K562 (cell line): ENCODE results near the gene TUBA4B. TPM values are rescaled to one million over a fixed set of nuclear protein-coding genes. Genes with fewer than 3 reads are reported as not detected.
A peak's percentile ranks its signal among the peaks of the same experiment; 100 is the strongest.

ENCODE experiments used
- ATAC-seq: fragments of 200-7000 bp; cut with Tn5 transposase; 3 replicates; pipeline ENCODE4 v1.9.1; 2020; ENCODE audit warnings: moderate library complexity
- BruUV-seq: library from RNA; stranded (reverse); fragments of 400-500 nt; replicated peaks from 2 replicates; lab custom pipeline; 2021; lab: Mats Ljungman, UMichigan
- CTCF ChIA-PET: fragments of 300-600 bp; formaldehyde crosslinking; extraction: SDS; loops from one replicate; lab custom pipeline; 2021; ENCODE audit warnings: low intra/inter-chr PET ratio; lab: Yijun Ruan, JAX
- POLR2A ChIA-PET: fragments of 300-600, 350-650 bp; sonication (Branson Sonifier 250); formaldehyde crosslinking; extraction: SDS; loops from one replicate; lab custom pipeline; 2021; ENCODE audit warnings: antibody characterized with exemption, inconsistent platforms; lab: Yijun Ruan, JAX
- DNase-seq, 4 experiments: peaks; one replicate each; pipeline versions ENCODE4 v3.0.0 to v3.0.0-alpha.2; 2011 to 2018; ENCODE audit warnings: low spot score in 3 of 4, mixed read lengths in 3 of 4; ENCODE audit errors: extremely low read depth in 1 of 4
- FAIRE-seq: peaks from 2 replicates; lab custom pipeline; 2011; peaks lifted over from hg19 to GRCh38; lab: Jason Lieb, UNC
- H2AFZ ChIP-seq: 2 replicates; pipeline ENCODE4 v1.6.0; 2011; ENCODE audit warnings: low read depth, low read length, control low read depth, inconsistent platforms
- H3K27ac ChIP-seq: fragments of 200-600 bp; 3 replicates; pipeline ENCODE4 v1.8.0; 2011; ENCODE audit warnings: low read depth, mild to moderate bottlenecking, control low read depth, inconsistent platforms, low read length, moderate library complexity, mixed read lengths; ENCODE audit errors: extremely low read depth
- H3K27me3 ChIP-seq, 2 experiments: fragments of 300-600 bp in 1 of 2; 2 replicates in 1 of 2; 3 replicates in 1 of 2; pipeline versions ENCODE4 v1.6.0 to v1.8.0; 2011; ENCODE audit warnings: inconsistent platforms in 2 of 2, low read length in 2 of 2, mild to moderate bottlenecking in 1 of 2, mixed read lengths in 1 of 2, moderate library complexity in 1 of 2; ENCODE audit not compliant: control insufficient read depth in 2 of 2, insufficient read depth in 2 of 2
- H3K36me3 ChIP-seq: fragments of 300-600 bp; 3 replicates; pipeline ENCODE4 v1.8.0; 2011; ENCODE audit warnings: mild to moderate bottlenecking, low read length, inconsistent platforms; ENCODE audit not compliant: control insufficient read depth, insufficient read depth
- H3K4me1 ChIP-seq, 2 experiments: fragments of 200-600 bp in 1 of 2; replicated peaks in 1 of 2; 2 replicates in 1 of 2; 3 replicates in 1 of 2; pipeline versions ENCODE4 v1.5.1 to v1.8.0; 2011; ENCODE audit warnings: inconsistent platforms in 2 of 2, low read length in 2 of 2, mild to moderate bottlenecking in 1 of 2, mixed read lengths in 1 of 2, moderate library complexity in 1 of 2; ENCODE audit not compliant: control insufficient read depth in 2 of 2, insufficient read depth in 2 of 2
- H3K4me2 ChIP-seq: 2 replicates; pipeline ENCODE4 v1.6.1; 2011; ENCODE audit warnings: low read length, control low read depth, inconsistent platforms, mixed read lengths; ENCODE audit not compliant: insufficient read depth
- H3K4me3 ChIP-seq: fragments of 200-600 bp; sonication (generic), shearing (Covaris generic); 2 replicates; pipeline ENCODE4 v1.5.1; 2016; ENCODE audit warnings: control low read depth, inconsistent platforms
- H3K79me2 ChIP-seq: fragments of 200-600 bp; 3 replicates; pipeline ENCODE4 v1.8.0; 2011; ENCODE audit warnings: low read length, inconsistent platforms; ENCODE audit not compliant: control insufficient read depth, insufficient read depth
- H3K9ac ChIP-seq, 2 experiments: 2 replicates each; pipeline versions ENCODE4 v1.6.0 to v1.6.1; 2011; ENCODE audit warnings: low read depth in 2 of 2, low read length in 2 of 2, control low read depth in 1 of 2, inconsistent platforms in 1 of 2, mild to moderate bottlenecking in 1 of 2, mixed read lengths in 1 of 2; ENCODE audit not compliant: insufficient read depth in 1 of 2
- H3K9me1 ChIP-seq: one replicate; pipeline ENCODE4 v1.6.0; 2011; ENCODE audit warnings: inconsistent platforms, mild to moderate bottlenecking, low read length, moderate library complexity; ENCODE audit not compliant: control insufficient read depth, insufficient read depth
- H3K9me3 ChIP-seq: replicated peaks from 2 replicates; pipeline ENCODE4 v1.5.1; 2011; ENCODE audit warnings: low read depth, low read length, inconsistent platforms; ENCODE audit not compliant: control insufficient read depth, insufficient read depth
- H4K20me1 ChIP-seq: replicated peaks from 2 replicates; pipeline ENCODE4 v1.6.1; 2011; ENCODE audit warnings: low read length, inconsistent platforms, mixed read lengths; ENCODE audit not compliant: control insufficient read depth, insufficient read depth
- CBX1 ChIP-seq: sonication (generic); IDR thresholded peaks from 2 replicates; pipeline ENCODE4 v1.6.1; 2016; ENCODE audit warnings: antibody characterized with exemption, low read depth, mild to moderate bottlenecking
- POLR2G ChIP-seq: fragments of 200-400 bp; formaldehyde crosslinking; IDR thresholded peaks from 2 replicates; pipeline ENCODE4 v1.6.1; 2017; ENCODE audit warnings: low read depth, mild to moderate bottlenecking, antibody characterized with exemption, low read length, moderate library complexity
- PPARD ChIP-seq: fragments of 250-450 bp; sonication (Bioruptor Pico); IDR thresholded peaks from 2 replicates; pipeline ENCODE4 v1.8.0; 2022; ENCODE audit warnings: inconsistent platforms, mild to moderate bottlenecking, moderate library complexity
- WGBS: fragments of 100-300 bp; shearing (Covaris generic); methylation state at CpG from one replicate; pipeline ENCODE4 v1.1.6; 2016; ENCODE audit warnings: low coverage, mixed read lengths; ENCODE audit not compliant: insufficient coverage; ENCODE audit errors: missing lambda C conversion rate; 5-methylcytosine and 5-hydroxymethylcytosine counted together
- in situ Hi-C: fragments of 300-500 bp; cut with MboI; formaldehyde crosslinking; loops from 4 replicates; pipeline ENCODE4 v1.15.0; 2018; ENCODE audit warnings: inconsistent platforms, mixed read lengths
- intact Hi-C: fragments of 100-400 bp; cut with micrococcal nuclease; formaldehyde crosslinking; loops from 2 replicates; pipeline ENCODE4 v1.14.2; 2022
- polyA plus RNA-seq, 8 experiments: library from polyadenylated mRNA; depleted of rRNA in 4 of 8; stranded (reverse) in 5 of 8; unstranded in 3 of 8; fragments of >200 nt; fragmentation: Nextera tagmentation in 2 of 8; fragmentation: Illumina TruSeq in 1 of 8; extraction: Ambion mirVana in 2 of 8; extraction: Trizol in 1 of 8; gene quantifications; 2 replicates each; pipeline versions ENCODE4 v1.2.1 to v1.2.3, GENCODE V29; 2011 to 2014; ENCODE audit warnings: inconsistent platforms in 1 of 8, missing spikeins in 1 of 8
- total RNA-seq, 7 experiments: library from RNA; depleted of rRNA in 6 of 7; stranded (reverse); fragments of >200 nt in 6 of 7; fragmentation: Illumina TruSeq in 2 of 7; extraction: Trizol in 2 of 7; gene quantifications; 2 replicates each; pipeline versions ENCODE4 v1.2.1 to v1.2.3, GENCODE V29; 2011 to 2021; ENCODE audit warnings: low replicate concordance in 1 of 7

The TUBA4B gene
- total and polyA plus RNA-seq, 9 of the 15 experiments (the other 6 are each of a cell fraction or from before 2014, with no cell fraction given): 0.04 TPM; not detected in 8

GRCh38 chr2:219219784-219220532 lies 33.1 kb upstream of the TUBA4B start:
- in situ Hi-C loops: no loop called here
- H3K9me3 ChIP-seq: no peaks in the 10 kb centered on the region
- no peak for DNase-seq
- intact Hi-C loops: loop anchor here (2.0 kb wide), 1 partner anchor 59 kb away; the partner anchor contains the start of gene NHEJ1
- no peaks in the 10 kb centered on the region for H3K27me3 ChIP-seq
- no peaks in the 10 kb centered on the region for H3K9me1 ChIP-seq
- no peak overlapping the region for H3K4me2 ChIP-seq
- WGBS: 90% methylated on average over 13 of the region's 18 CpGs
- BruUV-seq: no TSS peak
- H3K4me1 ChIP-seq: peaks cover 13 to 53% of the 10 kb centered on the region in 2 experiments; a peak in 4 of 5 replicates
- no peak for ATAC-seq
- no peak overlapping the region for H3K4me3 ChIP-seq
- ChIA-PET POLR2A (interaction anchor here (0.6 to 2.1 kb wide), 5 partner anchors 9 to 75 kb away, joined by 3 to 12 read pairs (median 4); partner anchors contain the start of genes ANKZF1, ATG9A, TUBA4A and ZFAND2B), CTCF (no interaction called here)
- peaks cover 73% of the 10 kb centered on the region for H3K36me3 ChIP-seq
- H3K9ac ChIP-seq: peak overlapping the region in 1 of 2 experiments; percentile 89; a peak in 1 of 4 replicates
- no peak for FAIRE-seq
- peaks cover 27% of the 10 kb centered on the region for H3K79me2 ChIP-seq
- H4K20me1 ChIP-seq: 0 out of 2 replicates have a peak, but pooled peaks cover 2% of the 10 kb centered on the region
- H2AFZ ChIP-seq: no peak overlapping the region
- TF ChIP-seq POLR2G: 0 out of 2 replicates have a peak, but pooled peaks have one; percentile 23
- TF ChIP-seq PPARD (CRISPR knock-in tag): no peak
- TF ChIP-seq CBX1: no peak
- no peak overlapping the region for H3K27ac ChIP-seq
